Fibroblast of the aortic adventitia (primary cell): ENCODE data around the gene NOTCH1. TPM values are rescaled to one million over a fixed set of nuclear protein-coding genes. Genes with fewer than 3 reads are reported as not detected.

Experiments used
- DNase-seq: peaks from one replicate; pipeline ENCODE4 v3.0.0-alpha.2; 2010; ENCODE audit warnings: low read depth
- H3K4me3 ChIP-seq: 2 replicates; pipeline ENCODE4 v1.5.1; 2011; ENCODE audit warnings: low read depth, mild to moderate bottlenecking, control low read depth, low read length, moderate library complexity
- total RNA-seq: library from RNA; depleted of rRNA; stranded (reverse); fragments of >200 nt; gene quantifications from 2 replicates; pipeline ENCODE4 v1.2.3, GENCODE V29; 2012; ENCODE audit warnings: low replicate concordance
- TF ChIP-seq, protein P1 (sequence below): IDR thresholded peaks from 2 replicates; pipeline ENCODE4 v1.5.1; 2011; ENCODE audit warnings: mild to moderate bottlenecking, low read length, control low read depth, inconsistent platforms; ENCODE audit not compliant: insufficient read depth

The NOTCH1 gene
- total RNA-seq, 1 donor = 8.8 TPM

DNA sequence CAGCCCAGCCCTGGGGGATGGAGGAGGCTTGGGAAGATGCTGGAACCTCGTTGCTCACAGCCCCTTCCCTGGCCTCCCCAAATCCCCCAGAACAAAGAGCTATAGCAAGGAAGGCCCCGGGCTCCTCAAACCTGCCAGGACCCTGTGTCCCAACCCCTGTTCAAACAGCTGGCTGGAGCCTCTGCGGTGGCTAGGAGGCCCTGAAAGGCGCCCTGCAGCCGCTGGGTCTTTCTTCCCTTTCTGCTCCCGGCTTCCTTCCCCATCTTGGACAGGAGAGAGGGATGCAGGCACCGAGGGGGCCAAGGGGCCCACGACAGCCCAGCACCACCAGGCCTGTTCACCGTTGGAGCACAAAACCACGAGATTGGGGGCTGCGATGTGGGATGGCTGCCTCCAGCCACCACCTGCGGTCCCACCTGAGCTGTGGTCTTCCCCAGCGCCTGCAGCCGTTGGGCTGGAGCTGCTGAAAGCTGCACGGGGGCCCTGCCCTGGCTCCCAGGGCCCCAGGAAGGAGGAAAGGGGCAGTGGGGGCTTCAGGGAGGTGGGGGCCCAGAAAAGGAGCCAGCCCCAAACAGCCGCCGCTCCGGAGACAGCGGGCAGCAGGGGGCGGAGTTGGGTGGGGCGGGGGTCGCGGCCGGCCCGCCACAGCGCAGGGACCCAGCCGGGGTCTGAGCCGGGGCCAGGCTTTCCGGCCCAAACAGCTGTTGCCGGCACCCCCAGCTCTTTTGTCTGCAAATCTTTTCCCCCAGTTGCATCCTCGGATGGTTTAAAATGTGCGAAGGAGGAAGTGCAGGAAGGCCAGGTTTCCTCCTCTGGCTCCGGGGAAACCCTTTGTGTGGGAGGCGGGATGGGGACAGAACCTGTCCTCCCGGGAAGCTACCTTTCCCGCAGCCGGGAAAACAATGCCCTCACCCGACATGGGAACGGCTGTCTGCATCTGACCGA, 16.1 kb downstream of the NOTCH1 start:
- no peak for DNase-seq
- H3K4me3 ChIP-seq = no peak overlapping the region
- TF ChIP-seq, protein P1, sequence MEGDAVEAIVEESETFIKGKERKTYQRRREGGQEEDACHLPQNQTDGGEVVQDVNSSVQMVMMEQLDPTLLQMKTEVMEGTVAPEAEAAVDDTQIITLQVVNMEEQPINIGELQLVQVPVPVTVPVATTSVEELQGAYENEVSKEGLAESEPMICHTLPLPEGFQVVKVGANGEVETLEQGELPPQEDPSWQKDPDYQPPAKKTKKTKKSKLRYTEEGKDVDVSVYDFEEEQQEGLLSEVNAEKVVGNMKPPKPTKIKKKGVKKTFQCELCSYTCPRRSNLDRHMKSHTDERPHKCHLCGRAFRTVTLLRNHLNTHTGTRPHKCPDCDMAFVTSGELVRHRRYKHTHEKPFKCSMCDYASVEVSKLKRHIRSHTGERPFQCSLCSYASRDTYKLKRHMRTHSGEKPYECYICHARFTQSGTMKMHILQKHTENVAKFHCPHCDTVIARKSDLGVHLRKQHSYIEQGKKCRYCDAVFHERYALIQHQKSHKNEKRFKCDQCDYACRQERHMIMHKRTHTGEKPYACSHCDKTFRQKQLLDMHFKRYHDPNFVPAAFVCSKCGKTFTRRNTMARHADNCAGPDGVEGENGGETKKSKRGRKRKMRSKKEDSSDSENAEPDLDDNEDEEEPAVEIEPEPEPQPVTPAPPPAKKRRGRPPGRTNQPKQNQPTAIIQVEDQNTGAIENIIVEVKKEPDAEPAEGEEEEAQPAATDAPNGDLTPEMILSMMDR = no peak

DNA sequence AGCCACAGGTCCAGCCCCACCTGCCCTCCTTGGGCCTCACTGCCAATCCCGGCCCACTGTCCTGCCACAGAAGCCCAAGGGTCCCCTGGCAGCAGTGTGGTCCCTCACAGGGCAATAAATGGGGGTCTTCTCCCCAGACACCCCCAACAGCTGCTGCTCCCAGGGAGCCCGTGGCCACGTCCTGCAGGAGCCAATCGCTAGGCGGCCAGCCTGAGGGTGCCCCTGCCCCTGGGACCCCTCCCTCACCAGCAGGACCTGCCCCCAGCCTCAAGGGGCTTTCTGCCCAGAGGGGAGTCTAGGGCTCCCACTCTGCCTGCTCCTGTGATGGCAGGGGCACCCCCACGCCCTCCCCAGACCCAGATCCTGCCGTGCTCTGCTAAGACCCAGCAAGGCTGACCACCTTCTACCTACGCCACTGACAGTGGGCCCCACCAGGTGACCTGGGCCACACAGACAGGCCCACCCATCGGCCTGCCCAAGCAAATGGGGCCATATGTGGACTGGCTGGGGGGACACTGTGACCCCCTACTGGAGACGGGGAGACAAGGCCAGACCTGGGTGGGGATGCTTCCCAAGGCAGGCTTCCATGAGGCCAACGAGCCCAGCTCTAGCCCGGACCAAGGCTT, 17.0 kb downstream of the NOTCH1 start:
- H3K4me3 ChIP-seq = no peak overlapping the region
- TF ChIP-seq, protein P1 = no peak
- DNase-seq = no peak

DNA sequence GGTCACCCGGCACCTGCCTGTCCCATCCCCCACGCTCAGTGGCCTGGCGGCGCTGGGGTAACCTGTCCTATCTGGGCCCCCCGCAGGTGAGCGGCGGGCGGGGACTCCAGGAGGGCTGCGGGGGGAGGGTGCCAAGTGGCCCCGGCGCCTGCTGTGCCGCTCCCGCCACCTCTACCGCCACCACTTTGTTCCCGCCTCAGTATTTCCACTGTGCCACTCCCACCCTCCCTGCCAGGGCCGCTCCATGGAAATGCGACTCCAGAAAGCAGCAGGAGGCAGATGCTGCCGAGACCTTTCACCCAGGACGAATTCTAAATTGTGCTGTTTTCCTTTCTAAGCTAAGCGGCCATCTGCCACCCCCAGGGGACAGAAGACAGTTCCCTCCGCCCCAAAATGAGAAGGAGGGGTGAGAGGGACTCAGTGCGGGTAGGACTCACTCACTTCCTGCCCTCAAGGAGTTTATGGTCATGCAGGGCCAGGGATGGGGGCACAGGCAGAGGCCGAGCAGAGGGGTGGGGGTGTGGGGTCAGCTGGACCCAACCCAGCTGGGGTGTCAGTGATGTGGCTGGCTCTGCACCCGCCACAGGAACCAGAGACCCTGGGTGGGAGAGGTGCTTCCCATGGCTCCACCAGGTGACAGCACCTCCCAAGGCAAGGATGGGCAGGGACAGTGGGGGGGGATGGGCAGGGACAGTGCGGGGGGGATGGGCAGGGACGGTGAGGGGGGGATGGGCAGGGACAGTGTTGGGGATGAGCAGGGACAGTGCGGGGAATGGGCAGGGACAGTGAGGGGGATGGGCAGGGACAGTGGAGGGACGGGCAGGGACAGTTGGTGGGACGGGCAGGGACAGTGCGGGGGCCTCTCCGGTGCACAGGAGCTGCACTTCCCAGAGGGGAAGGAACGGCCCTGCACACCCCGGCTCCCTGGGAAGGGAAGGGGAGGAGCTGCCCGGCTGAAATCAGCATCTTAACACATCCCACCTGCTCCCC, 17.8 kb downstream of the NOTCH1 start:
- TF ChIP-seq, protein P1 = no peak
- H3K4me3 ChIP-seq = no peak overlapping the region
- DNase-seq = no peak

DNA sequence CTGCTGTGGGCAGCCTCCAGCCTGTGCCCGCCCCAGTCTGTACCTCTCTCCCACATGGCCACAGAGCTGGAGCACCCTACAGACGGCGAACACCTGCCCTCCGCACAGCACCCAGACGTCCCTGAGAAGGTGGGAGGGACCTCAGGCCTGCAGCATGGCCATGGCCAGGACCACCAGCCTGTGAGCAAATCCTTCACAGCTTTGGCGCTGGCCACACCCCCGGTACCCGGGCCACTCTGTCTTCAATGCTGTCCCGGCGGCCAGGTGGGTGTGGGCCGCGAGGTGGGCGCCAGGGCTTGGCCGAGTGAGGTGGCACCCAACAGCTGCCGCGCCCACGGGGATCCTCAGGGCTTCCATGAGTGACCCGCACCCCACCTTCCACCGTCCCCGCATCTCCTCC, 18.7 kb downstream of the NOTCH1 start:
- TF ChIP-seq, protein P1 = no peak
- DNase-seq = no peak
- H3K4me3 ChIP-seq = no peak overlapping the region

DNA sequence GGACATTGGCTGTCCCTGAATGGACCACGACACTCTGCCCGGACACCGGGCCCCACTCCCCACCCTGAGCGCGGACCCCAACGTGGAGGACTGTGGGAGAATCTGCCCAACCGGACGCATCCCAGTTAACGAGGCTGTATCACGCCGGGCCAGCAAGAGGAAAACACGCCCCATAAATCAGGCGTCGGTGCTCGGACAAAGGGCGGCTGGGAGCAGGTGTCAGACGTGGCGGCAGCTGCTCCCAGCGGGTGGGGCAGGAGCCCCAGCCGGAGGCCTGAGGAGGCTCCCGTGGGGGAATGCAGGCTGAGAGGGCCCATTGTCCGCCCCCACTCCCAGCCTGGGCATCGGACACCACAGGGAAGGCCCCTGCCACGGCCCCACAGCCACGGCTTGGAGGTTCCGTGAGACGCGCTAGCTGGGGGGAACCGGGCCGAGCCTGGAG, 19.2 kb downstream of the NOTCH1 start:
- TF ChIP-seq, protein P1 = no peak
- H3K4me3 ChIP-seq = no peak overlapping the region
- no peak for DNase-seq

DNA sequence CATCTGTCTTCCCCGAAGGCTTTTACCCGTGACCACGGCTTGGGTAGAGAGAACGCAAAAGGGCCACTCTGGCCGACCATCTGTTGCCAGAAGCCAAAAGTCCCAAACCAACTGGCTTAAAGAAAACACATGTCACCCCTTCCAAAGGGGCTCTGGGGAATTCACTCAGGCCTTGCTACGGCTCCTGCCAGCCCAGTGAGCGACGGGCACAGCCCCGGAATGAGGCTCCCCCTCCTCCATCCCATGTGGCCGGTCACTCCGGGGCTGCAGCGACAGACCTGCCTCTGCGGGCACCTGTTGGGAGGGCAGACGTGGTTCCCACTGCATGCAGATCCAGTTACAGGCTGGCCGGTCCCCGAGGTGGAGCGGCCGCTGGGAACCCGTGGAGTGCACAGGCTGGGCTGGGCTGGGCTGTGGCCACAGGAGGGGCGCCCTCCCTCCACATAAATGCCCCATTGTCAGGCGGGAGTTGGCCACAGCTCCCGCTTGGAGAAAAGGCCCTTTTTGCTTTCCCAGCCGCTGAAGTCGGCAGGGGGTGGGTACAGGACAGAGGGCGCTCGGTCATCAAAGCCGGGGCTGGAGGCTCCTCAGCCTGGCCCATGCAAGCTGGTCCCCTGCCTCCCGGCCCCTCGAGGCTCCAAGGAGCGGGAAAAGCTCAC, 19.9 kb downstream of the NOTCH1 start:
- H3K4me3 ChIP-seq = no peak overlapping the region
- TF ChIP-seq, protein P1 = no peak
- DNase-seq = no peak
